Prostate gland (tissue), 2 donors: Measurements from ENCODE around the gene KIFC3.

ENCODE experiments used
- POLR2A ChIP-seq: fragments of 450-650 bp; IDR thresholded peaks from one replicate; pipeline ENCODE4 v1.6.1; 2016; ENCODE audit warnings: antibody characterized with exemption, mild to moderate bottlenecking
- TF ChIP-seq, protein P1 (sequence below), 4 experiments: fragments of 200-600 bp in 2 of 4; fragments of 450-650 bp in 2 of 4; sonication (generic) in 2 of 4; IDR thresholded peaks; 1 replicate in 3 of 4; 2 replicates in 1 of 4; pipeline ENCODE4 v1.5.1; 2016 to 2019; ENCODE audit warnings: antibody characterized with exemption in 4 of 4, mild to moderate bottlenecking in 2 of 4, moderate library complexity in 2 of 4

- TF ChIP-seq, protein P1, sequence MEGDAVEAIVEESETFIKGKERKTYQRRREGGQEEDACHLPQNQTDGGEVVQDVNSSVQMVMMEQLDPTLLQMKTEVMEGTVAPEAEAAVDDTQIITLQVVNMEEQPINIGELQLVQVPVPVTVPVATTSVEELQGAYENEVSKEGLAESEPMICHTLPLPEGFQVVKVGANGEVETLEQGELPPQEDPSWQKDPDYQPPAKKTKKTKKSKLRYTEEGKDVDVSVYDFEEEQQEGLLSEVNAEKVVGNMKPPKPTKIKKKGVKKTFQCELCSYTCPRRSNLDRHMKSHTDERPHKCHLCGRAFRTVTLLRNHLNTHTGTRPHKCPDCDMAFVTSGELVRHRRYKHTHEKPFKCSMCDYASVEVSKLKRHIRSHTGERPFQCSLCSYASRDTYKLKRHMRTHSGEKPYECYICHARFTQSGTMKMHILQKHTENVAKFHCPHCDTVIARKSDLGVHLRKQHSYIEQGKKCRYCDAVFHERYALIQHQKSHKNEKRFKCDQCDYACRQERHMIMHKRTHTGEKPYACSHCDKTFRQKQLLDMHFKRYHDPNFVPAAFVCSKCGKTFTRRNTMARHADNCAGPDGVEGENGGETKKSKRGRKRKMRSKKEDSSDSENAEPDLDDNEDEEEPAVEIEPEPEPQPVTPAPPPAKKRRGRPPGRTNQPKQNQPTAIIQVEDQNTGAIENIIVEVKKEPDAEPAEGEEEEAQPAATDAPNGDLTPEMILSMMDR (IDR thresholded peaks at IDR 0.05): no peak
- TF ChIP-seq POLR2A: no peak
These were observed 44.4 kb downstream of the KIFC3 start for GRCh38 chr16:57757883-57758282.
